ENCODE data around the gene KIF26B. TPM values are rescaled to one million over a fixed set of nuclear protein-coding genes. Genes with fewer than 3 reads are reported as not detected.

KIF26B gene
- total RNA-seq, 5 donors from 2014 or later (not counting 1 experiment from before 2014, with no cell fraction given): 0.03 to 0.06 (median 0.05) TPM; not detected in 2

GRCh38 chr1:245579881-245580280 lies 425.1 kb downstream of the KIF26B start:
- H3K27ac Mint-ChIP-seq: no peak overlapping the region
- peaks cover 0 to 14% of the 10 kb centered on the region in 2 experiments for H3K27me3 ChIP-seq (replicated peaks in 1 of 2; ENCODE audit: control insufficient read depth in 2 of 2, extremely low read depth in 1 of 2, insufficient read depth in 2 of 2, low read length in 1 of 2)
- H3K27me3 Mint-ChIP-seq: peaks cover 8 to 11% of the 10 kb centered on the region in 2 donors
- no peak for ATAC-seq (replicated peaks in 1 of 4)
- H3K4me3 Mint-ChIP-seq: no peak overlapping the region
- no peaks in the 10 kb centered on the region for H3K4me1 Mint-ChIP-seq
- H3K4me1 ChIP-seq (ENCODE audit: control insufficient read depth in 1 of 2, extremely low read depth in 1 of 2, insufficient read depth in 2 of 2, low read length in 2 of 2): no peaks in the 10 kb centered on the region
- POLR2A ChIA-PET: no interaction called here
- H3K27ac ChIP-seq (ENCODE audit: low read length): no peak overlapping the region
- CTCF ChIA-PET: no interaction called here
- H3K9me3 ChIP-seq: no peaks in the 10 kb centered on the region
- no peaks in the 10 kb centered on the region for H3K9me3 Mint-ChIP-seq
- H3K4me3 ChIP-seq (ENCODE audit: control insufficient read depth in 1 of 2, extremely low read depth in 1 of 2, low read length in 1 of 2): no peak overlapping the region
- no peak for DNase-seq
- H3K36me3 Mint-ChIP-seq: no peaks in the 10 kb centered on the region
- 90% methylated on average over 6 of the region's 7 CpGs for WGBS (ENCODE audit: insufficient coverage)
- no peaks in the 10 kb centered on the region for H3K36me3 ChIP-seq (ENCODE audit: control insufficient read depth in 2 of 2, extremely low read depth in 1 of 2, insufficient read depth in 1 of 2, low read length in 1 of 2)

- CTCF ChIA-PET: no interaction called here
- H3K27ac Mint-ChIP-seq: no peak overlapping the region
Measured at GRCh38 chr1:245580651-245581050, 425.9 kb downstream of the KIF26B start.

GRCh38 chr1:245582026-245582425 lies 427.2 kb downstream of the KIF26B start:
- Histone ChIP-seq H3K4me1 (ENCODE audit: control insufficient read depth in 1 of 2, extremely low read depth in 1 of 2, insufficient read depth in 2 of 2, low read length in 2 of 2) (no peaks in the 10 kb centered on the region), H3K9me3 (no peaks in the 10 kb centered on the region), H3K27ac (ENCODE audit: low read length) (no peak overlapping the region), H3K36me3 (ENCODE audit: control insufficient read depth in 2 of 2, extremely low read depth in 1 of 2, insufficient read depth in 1 of 2, low read length in 1 of 2) (no peaks in the 10 kb centered on the region), H3K27me3 (replicated peaks in 1 of 2; ENCODE audit: control insufficient read depth in 2 of 2, extremely low read depth in 1 of 2, insufficient read depth in 2 of 2, low read length in 1 of 2) (peaks cover 0 to 11% of the 10 kb centered on the region in 2 experiments), H3K4me3 (ENCODE audit: control insufficient read depth in 1 of 2, extremely low read depth in 1 of 2, low read length in 1 of 2) (no peak overlapping the region)
- ATAC-seq (replicated peaks in 1 of 4) (no peak), DNase-seq (no peak)
- ChIA-PET POLR2A (no interaction called here), CTCF (no interaction called here)
- no peaks in the 10 kb centered on the region for H3K4me1 Mint-ChIP-seq
- H3K9me3 Mint-ChIP-seq: no peaks in the 10 kb centered on the region
- WGBS (ENCODE audit: insufficient coverage): 100% methylated on average over 2 of the region's 7 CpGs
- peaks cover 7 to 10% of the 10 kb centered on the region in 2 donors for H3K27me3 Mint-ChIP-seq
- H3K4me3 Mint-ChIP-seq: no peak overlapping the region
- H3K36me3 Mint-ChIP-seq: no peaks in the 10 kb centered on the region
- H3K27ac Mint-ChIP-seq: no peak overlapping the region

More at GRCh38 chr1:245580651-245581050, 425.9 kb downstream of the KIF26B start:
- H3K36me3 Mint-ChIP-seq: no peaks in the 10 kb centered on the region
- POLR2A ChIA-PET: no interaction called here
- Histone ChIP-seq H3K27me3 (replicated peaks in 1 of 2; ENCODE audit: control insufficient read depth in 2 of 2, extremely low read depth in 1 of 2, insufficient read depth in 2 of 2, low read length in 1 of 2) (peaks cover 0 to 14% of the 10 kb centered on the region in 2 experiments), H3K4me3 (ENCODE audit: control insufficient read depth in 1 of 2, extremely low read depth in 1 of 2, low read length in 1 of 2) (no peak overlapping the region), H3K27ac (ENCODE audit: low read length) (no peak overlapping the region), H3K36me3 (ENCODE audit: control insufficient read depth in 2 of 2, extremely low read depth in 1 of 2, insufficient read depth in 1 of 2, low read length in 1 of 2) (no peaks in the 10 kb centered on the region), H3K9me3 (no peaks in the 10 kb centered on the region), H3K4me1 (ENCODE audit: control insufficient read depth in 1 of 2, extremely low read depth in 1 of 2, insufficient read depth in 2 of 2, low read length in 2 of 2) (no peaks in the 10 kb centered on the region)
- H3K4me1 Mint-ChIP-seq: no peaks in the 10 kb centered on the region
- no peak overlapping the region for H3K4me3 Mint-ChIP-seq
- no peak for DNase-seq
- H3K9me3 Mint-ChIP-seq: no peaks in the 10 kb centered on the region
- no peak for ATAC-seq (replicated peaks in 1 of 4)
- WGBS (ENCODE audit: insufficient coverage): 73% methylated on average over 4 of the region's 6 CpGs
- peaks cover 8 to 11% of the 10 kb centered on the region in 2 donors for H3K27me3 Mint-ChIP-seq

GRCh38 chr1:245583081-245583480 lies 428.3 kb downstream of the KIF26B start:
- ChIA-PET POLR2A (no interaction called here), CTCF (no interaction called here)
- H3K36me3 Mint-ChIP-seq: no peaks in the 10 kb centered on the region
- H3K4me3 Mint-ChIP-seq: no peak overlapping the region
- H3K9me3 Mint-ChIP-seq: no peaks in the 10 kb centered on the region
- Histone ChIP-seq H3K27ac (ENCODE audit: low read length) (no peak overlapping the region), H3K4me1 (ENCODE audit: control insufficient read depth in 1 of 2, extremely low read depth in 1 of 2, insufficient read depth in 2 of 2, low read length in 2 of 2) (no peaks in the 10 kb centered on the region), H3K9me3 (no peaks in the 10 kb centered on the region), H3K27me3 (replicated peaks in 1 of 2; ENCODE audit: control insufficient read depth in 2 of 2, extremely low read depth in 1 of 2, insufficient read depth in 2 of 2, low read length in 1 of 2) (peaks cover 0 to 4% of the 10 kb centered on the region in 2 experiments), H3K4me3 (ENCODE audit: control insufficient read depth in 1 of 2, extremely low read depth in 1 of 2, low read length in 1 of 2) (no peak overlapping the region), H3K36me3 (ENCODE audit: control insufficient read depth in 2 of 2, extremely low read depth in 1 of 2, insufficient read depth in 1 of 2, low read length in 1 of 2) (no peaks in the 10 kb centered on the region)
- DNase-seq (no peak), ATAC-seq (replicated peaks in 1 of 4) (no peak)
- H3K27me3 Mint-ChIP-seq: peaks cover under 1 to 5% of the 10 kb centered on the region in 2 donors
- no peaks in the 10 kb centered on the region for H3K4me1 Mint-ChIP-seq
- no peak overlapping the region for H3K27ac Mint-ChIP-seq
- WGBS (ENCODE audit: insufficient coverage): 82% methylated on average over 2 of the region's 9 CpGs

GRCh38 chr1:245583575-245584330 lies 429.0 kb downstream of the KIF26B start:
- Mint-ChIP-seq H3K4me1 (no peaks in the 10 kb centered on the region), H3K36me3 (no peaks in the 10 kb centered on the region), H3K27ac (no peak overlapping the region), H3K4me3 (no peak overlapping the region), H3K9me3 (no peaks in the 10 kb centered on the region), H3K27me3 (peaks cover 0 to 5% of the 10 kb centered on the region in 2 donors)
- no peak for ATAC-seq (replicated peaks in 1 of 4)
- H3K27ac ChIP-seq (ENCODE audit: low read length): no peak overlapping the region
- ChIA-PET CTCF (no interaction called here), POLR2A (no interaction called here)
- no peaks in the 10 kb centered on the region for H3K9me3 ChIP-seq
- peaks cover 0 to 2% of the 10 kb centered on the region in 2 experiments for H3K27me3 ChIP-seq (replicated peaks in 1 of 2; ENCODE audit: control insufficient read depth in 2 of 2, extremely low read depth in 1 of 2, insufficient read depth in 2 of 2, low read length in 1 of 2)
- WGBS (ENCODE audit: insufficient coverage): 83% methylated on average over 9 of the region's 15 CpGs
- DNase-seq: no peak
- H3K4me3 ChIP-seq (ENCODE audit: control insufficient read depth in 1 of 2, extremely low read depth in 1 of 2, low read length in 1 of 2): no peak overlapping the region
- H3K4me1 ChIP-seq (ENCODE audit: control insufficient read depth in 1 of 2, extremely low read depth in 1 of 2, insufficient read depth in 2 of 2, low read length in 2 of 2): no peaks in the 10 kb centered on the region
- H3K36me3 ChIP-seq (ENCODE audit: control insufficient read depth in 2 of 2, extremely low read depth in 1 of 2, insufficient read depth in 1 of 2, low read length in 1 of 2): no peaks in the 10 kb centered on the region

GRCh38 chr1:245585252-245585959 lies 430.6 kb downstream of the KIF26B start:
- DNase-seq: no peak
- CTCF ChIA-PET: no interaction called here

More at GRCh38 chr1:245585252-245585959, 430.6 kb downstream of the KIF26B start:
- Mint-ChIP-seq H3K36me3 (no peaks in the 10 kb centered on the region), H3K4me1 (no peaks in the 10 kb centered on the region), H3K27me3 (no peaks in the 10 kb centered on the region), H3K4me3 (no peak overlapping the region), H3K27ac (no peak overlapping the region), H3K9me3 (no peaks in the 10 kb centered on the region)
- Histone ChIP-seq H3K27ac (ENCODE audit: low read length) (no peak overlapping the region), H3K4me3 (ENCODE audit: control insufficient read depth in 1 of 2, extremely low read depth in 1 of 2, low read length in 1 of 2) (no peak overlapping the region), H3K9me3 (no peaks in the 10 kb centered on the region), H3K27me3 (replicated peaks in 1 of 2; ENCODE audit: control insufficient read depth in 2 of 2, extremely low read depth in 1 of 2, insufficient read depth in 2 of 2, low read length in 1 of 2) (no peaks in the 10 kb centered on the region), H3K4me1 (ENCODE audit: control insufficient read depth in 1 of 2, extremely low read depth in 1 of 2, insufficient read depth in 2 of 2, low read length in 2 of 2) (no peaks in the 10 kb centered on the region), H3K36me3 (ENCODE audit: control insufficient read depth in 2 of 2, extremely low read depth in 1 of 2, insufficient read depth in 1 of 2, low read length in 1 of 2) (no peaks in the 10 kb centered on the region)
- WGBS (ENCODE audit: insufficient coverage): no CpG with 5 or more reads among the region's 11 CpGs
- POLR2A ChIA-PET: no interaction called here
- ATAC-seq (replicated peaks in 1 of 4): no peak
